ENCODE results near the gene NME4. TPM values are rescaled to one million over a fixed set of nuclear protein-coding genes. Genes with fewer than 3 reads are reported as not detected.
A peak's percentile ranks its signal among the peaks of the same experiment; 100 is the strongest.

NME4 gene
- total and polyA plus RNA-seq, 11 donors, result 37.5 to 103 (median 73.8) TPM

- no peak for DNase-seq
- intact Hi-C loops (cut with DNase I), result loop anchor here in 7 of 10 donors (5.0 to 10.0 kb wide), 4 partner anchors 113 to 125 kb away; partner anchors contain the start of genes LUC7L (in 4 of the 7) and FAM234A (in 1 of the 7)
Measured at GRCh38 chr16:350203-350602, 46.8 kb upstream of the NME4 start.

GRCh38 chr16:351804-352520 is 45.0 kb upstream of the NME4 start:
- DNase-seq (peak in 2 of 5 donors; percentile 46 to 52), ATAC-seq (no peak)
- H3K36me3 ChIP-seq, result peaks cover 0 to 15% (median 0%) of the 10 kb centered on the region in 9 donors
- H3K4me3 ChIP-seq, result peak overlapping the region; percentile 42 to 84 (median 70)
- intact Hi-C loops (cut with DNase I), result loop anchor here in 9 of 10 donors (2.0 to 10.0 kb wide), 5 partner anchors 115 to 127 kb away; partner anchors contain the start of genes LUC7L (in 4 of the 9) and FAM234A (in 3 of the 9)
- no peak for TF ChIP-seq POLR2A (IDR thresholded peaks at IDR 0.05)
- no peak for TF ChIP-seq CTCF (IDR thresholded peaks at IDR 0.05)
- 0 to 1% (median 0%) methylated on average over 22 to 95 of the region's 95 CpGs for WGBS, 4 donors
- H3K4me1 ChIP-seq, result peaks cover 0 to 36% (median 9%) of the 10 kb centered on the region in 12 donors
- peak overlapping the region in 11 of 12 donors; percentile 22 to 74 (median 57) for H3K27ac ChIP-seq
- no peaks in the 10 kb centered on the region for H3K9me3 ChIP-seq
- no peaks in the 10 kb centered on the region for H3K27me3 ChIP-seq

More at GRCh38 chr16:350203-350602, 46.8 kb upstream of the NME4 start:
- TF ChIP-seq CTCF (IDR thresholded peaks at IDR 0.05) (no peak), POLR2A (IDR thresholded peaks at IDR 0.05) (no peak)
- Histone ChIP-seq H3K27me3 (no peaks in the 10 kb centered on the region), H3K4me1 (peaks cover 0 to 36% (median 9%) of the 10 kb centered on the region in 12 donors), H3K4me3 (no peak overlapping the region), H3K36me3 (peaks cover 0 to 32% (median 14%) of the 10 kb centered on the region in 9 donors), H3K9me3 (no peaks in the 10 kb centered on the region), H3K27ac (no peak overlapping the region)
- 85 to 93% (median 91%) methylated on average over 8 of the region's 8 CpGs for WGBS, 4 donors
- ATAC-seq, result no peak

GRCh38 chr16:352547-353403 is 44.2 kb upstream of the NME4 start, which contains the start of gene AXIN1:
AXIN1 (minus strand) TSS chr16:352723; CDS start chr16:347025, 5,698 bp downstream.
- H3K4me1 ChIP-seq, result peaks cover 0 to 33% (median 9%) of the 10 kb centered on the region in 12 donors
- H3K9me3 ChIP-seq, result no peaks in the 10 kb centered on the region
- peaks cover 0 to 8% (median 0%) of the 10 kb centered on the region in 9 donors for H3K36me3 ChIP-seq
- ATAC-seq, result peak; percentile 88 to 96 (median 93)
- H3K27me3 ChIP-seq, result no peaks in the 10 kb centered on the region
- H3K4me3 ChIP-seq, result peak within 1 kb of the TSS; percentile 42 to 84 (median 70)
- 1 to 3% (median 2%) methylated on average over 30 to 113 of the region's 113 CpGs for WGBS, 4 donors
- H3K27ac ChIP-seq, result peak within 1 kb of the TSS in 11 of 12 donors; percentile 33 to 86 (median 61)
- DNase-seq, result peak; percentile 97 to 100 (median 99)
- intact Hi-C loops (cut with DNase I), result loop anchor here in 9 of 10 donors (2.0 to 10.0 kb wide), 5 partner anchors 115 to 128 kb away; partner anchors contain the start of genes LUC7L (in 4 of the 9) and FAM234A (in 3 of the 9)
- peak in 1 of 2 donors; percentile 79 for TF ChIP-seq POLR2A (IDR thresholded peaks at IDR 0.05)
- TF ChIP-seq CTCF (IDR thresholded peaks at IDR 0.05), result peak in 11 of 12 donors; percentile 8 to 66 (median 51)
